AG08395 (cell line): ENCODE results near the gene RECQL5.

Experiments
- DNase-seq: peaks from one replicate; pipeline ENCODE4 v3.0.0; 2012; ENCODE audit warnings: mixed read lengths, low spot score

Gene RECQL5

DNA sequence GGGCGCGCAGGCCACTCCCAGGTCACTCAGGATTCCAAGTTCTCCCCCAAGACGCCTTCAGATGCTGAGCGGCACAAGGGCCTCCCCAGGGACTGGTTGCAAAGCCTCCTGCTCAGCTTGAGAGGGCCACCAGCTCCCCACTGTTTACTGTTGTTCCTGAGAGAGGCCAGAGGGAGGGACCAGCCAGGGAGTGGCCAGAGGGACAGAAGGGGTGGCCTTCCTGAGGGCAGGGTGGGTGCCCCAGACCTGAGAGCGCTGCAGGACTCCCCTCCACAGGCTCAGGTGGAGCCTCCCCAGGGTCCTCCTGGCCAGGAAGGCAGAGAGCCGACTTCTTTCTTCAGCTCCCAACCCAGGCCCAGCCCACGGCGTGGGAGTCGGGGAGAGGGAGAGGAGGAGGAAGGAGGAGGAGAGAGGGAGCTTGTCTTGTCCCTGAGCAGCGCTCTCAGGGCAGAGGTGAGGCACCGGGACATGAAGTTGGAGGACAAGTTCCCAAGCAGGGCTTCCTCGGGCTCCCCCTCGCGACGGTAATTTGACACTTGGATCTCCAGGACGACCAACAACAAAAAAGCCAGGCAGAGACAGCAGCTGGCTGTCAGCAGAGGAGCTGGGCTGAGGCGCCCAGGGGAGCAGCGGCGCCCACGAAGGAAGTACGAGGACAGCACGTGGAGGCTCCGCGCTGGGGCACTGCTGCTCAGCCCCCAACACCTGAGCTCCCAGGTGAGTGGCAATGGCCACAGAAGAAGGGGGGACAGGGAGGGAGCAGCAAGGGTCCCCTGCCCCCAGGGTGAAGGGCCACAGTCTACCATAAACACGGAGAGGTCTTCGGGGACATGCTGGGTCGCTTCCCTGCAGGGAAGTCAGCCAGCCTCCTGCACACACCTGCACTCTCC is 33.2 kb downstream of the RECQL5 start:
- DNase-seq: peak; percentile 96

DNA sequence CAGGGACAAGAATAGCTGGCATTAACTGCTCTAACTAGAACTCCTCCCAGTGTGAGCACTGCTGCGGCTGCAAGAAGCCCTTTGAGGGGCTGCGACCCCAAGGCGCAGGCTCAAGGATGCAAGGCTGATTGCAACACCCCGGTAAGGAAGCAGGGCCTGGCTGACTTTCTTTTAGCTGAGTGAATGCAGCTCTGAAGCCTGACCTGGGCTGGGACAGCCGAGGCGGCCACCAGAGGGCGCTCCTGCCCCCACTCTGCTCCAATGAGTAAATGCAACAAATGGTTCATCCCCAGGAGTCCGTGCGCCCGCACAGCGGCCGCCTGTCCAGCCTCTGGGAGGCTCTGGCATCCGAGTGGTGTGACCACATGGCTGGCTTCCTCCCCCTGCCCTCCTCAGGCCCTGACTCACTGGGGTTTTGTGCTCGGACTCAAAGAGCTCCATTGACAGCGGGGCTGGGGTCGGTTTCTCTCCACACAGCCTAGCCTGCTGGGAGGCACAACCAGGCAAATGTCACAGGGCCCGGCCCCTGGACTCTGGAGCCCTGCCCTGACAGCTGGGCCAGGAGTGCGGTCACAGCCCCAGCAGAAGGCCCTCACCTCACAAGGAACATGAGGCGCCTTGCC is 34.0 kb downstream of the RECQL5 start, which contains the start of gene SMIM5:
SMIM5 (plus strand) TSS at position 572 of the 623 bp plus-strand sequence. CDS start 6,768 bp downstream, outside the sequence.
- peak; percentile 96 for DNase-seq

DNA sequence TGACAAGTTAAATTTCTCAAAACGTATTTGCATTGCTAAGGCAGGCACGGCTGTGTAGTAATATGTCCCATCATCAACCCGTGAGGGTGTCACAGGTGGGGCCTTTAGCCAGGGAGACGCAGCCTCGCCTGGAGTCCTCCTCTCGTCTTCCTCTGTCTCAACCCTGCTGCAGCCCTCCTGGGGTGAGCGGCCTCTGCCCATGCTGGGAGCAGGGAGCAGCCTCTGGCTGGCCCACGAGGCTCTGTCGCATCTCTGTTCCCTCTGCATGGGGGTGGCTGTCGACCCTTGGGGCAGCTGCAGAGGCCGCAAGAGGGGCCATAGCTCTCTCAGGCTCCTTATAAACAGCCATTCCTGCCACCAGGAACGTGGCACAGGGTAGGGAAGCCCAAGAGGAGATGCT is 34.5 kb downstream of the RECQL5 start:
- no peak for DNase-seq

DNA sequence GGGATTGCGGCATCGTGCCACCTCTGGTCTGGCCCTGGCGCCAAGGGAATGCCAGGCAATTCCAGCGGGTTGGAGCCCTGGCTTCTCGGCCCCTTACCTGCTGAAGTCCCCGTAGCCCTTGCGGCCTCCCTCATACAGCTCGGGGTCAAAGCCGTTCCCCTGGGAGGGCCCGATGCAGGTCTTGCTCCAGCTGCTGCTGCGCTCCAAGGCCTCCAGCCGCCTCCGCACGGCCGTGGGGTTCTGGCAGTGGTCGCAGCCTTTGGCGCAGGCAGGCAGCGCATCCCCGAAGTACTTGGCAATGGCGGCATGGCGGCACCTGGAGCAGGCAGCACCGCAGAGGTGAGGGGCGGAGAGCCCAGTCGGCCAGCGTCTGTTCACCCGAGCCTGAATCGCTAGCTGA is 35.6 kb downstream of the RECQL5 start:
- no peak for DNase-seq

DNA sequence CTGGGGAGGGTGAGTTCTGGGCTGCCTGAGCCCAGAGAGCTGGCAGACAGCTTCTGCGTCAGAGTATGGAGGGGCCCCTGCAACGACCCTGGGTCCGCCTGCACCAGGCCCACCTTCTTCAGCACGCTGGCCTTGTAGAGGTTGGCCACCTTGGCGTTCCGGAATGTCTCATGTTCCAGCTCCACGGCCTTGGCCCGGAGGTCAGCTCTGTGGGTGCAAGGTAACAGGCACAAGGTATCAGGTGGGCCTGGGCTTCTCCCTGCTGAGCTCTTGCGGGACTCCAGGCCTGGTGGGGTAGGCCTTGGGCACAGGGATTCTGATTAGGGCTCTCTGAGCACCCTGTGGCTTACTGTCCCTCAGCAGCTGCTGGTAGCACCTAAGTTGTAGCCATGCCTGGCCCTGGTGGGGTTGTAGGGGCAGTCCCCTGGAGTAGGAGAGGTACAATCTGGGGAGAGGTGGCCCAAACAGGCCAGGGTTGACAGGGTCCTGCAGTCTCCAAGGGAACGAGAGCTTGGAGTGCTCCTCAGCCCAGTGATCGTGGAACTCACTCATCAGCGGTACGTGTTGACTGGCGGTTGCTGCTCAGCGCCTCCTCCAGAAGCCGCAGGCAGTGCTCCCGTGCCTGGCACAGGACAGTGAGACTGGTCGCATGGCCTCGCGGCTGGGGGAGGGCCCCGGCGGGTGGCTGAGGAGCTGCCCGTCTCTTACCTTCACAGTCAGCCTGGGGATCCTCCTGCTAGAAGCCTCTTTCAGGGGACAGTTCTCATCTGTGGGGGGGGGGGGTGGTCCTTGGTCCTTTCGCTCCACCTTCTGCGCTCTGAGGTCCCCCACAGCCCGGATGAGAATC is 36.7 kb downstream of the RECQL5 start:
- DNase-seq: no peak

DNA sequence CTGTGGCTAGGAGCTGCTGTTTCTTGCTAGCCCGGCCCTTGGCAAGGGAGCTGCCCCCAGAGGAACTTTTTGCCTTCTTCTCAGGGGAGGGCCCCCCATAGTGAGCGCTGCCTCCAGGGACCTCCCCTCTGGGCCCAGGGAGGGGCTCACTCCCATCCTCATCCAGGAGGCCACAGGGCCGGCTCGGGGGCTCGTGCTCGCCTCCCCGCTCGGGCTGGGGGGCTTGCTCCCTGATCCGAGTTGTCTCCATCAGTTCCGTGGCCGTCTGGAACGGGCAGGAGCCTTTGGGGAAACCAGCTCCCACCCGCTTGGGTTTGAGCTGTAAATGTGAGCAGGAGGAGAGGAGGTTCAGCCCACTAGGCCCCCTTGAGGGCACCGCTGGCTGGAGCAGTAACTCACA is 37.8 kb downstream of the RECQL5 start:
- DNase-seq: no peak

DNA sequence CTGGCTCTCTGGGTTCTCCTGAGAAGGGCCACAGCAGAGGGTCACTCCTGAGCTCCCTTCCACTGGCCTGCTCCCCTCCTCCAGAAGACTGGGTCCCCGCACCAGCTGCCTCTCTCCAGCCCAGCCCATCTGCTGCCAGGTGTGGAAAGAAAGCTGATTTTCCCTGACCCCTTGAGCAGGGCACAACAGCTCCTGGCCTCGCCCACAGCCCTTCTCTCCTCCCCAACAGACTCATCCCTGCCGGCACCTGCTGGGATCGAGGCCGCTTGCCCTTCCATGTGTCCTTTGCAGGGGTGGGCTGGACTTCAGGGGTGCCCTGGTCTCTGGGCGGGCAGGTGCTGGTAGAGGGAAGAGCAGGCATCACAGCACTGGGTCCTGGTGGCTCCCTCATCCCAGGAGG is 38.5 kb downstream of the RECQL5 start:
- DNase-seq: no peak

DNA sequence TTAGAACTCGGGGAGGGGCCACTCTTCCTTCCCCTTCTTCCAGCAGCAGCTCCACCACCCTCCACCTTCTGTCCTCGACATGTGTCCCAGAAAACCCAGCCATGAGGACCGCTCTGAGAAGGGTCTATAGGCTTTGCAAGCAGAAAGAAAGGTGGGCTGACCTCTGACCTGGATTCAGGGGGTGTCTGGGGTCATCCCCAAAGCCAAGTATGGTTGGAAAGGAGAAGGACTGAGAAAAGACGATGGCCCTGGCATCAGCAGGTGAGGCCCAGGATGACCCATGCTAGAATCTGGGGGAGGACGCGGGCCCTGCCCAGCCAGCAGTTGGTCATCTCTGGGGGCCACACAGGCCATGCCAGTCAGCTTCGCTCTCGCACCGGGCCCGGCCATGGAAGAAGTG is 39.9 kb downstream of the RECQL5 start:
- DNase-seq: no peak

DNA sequence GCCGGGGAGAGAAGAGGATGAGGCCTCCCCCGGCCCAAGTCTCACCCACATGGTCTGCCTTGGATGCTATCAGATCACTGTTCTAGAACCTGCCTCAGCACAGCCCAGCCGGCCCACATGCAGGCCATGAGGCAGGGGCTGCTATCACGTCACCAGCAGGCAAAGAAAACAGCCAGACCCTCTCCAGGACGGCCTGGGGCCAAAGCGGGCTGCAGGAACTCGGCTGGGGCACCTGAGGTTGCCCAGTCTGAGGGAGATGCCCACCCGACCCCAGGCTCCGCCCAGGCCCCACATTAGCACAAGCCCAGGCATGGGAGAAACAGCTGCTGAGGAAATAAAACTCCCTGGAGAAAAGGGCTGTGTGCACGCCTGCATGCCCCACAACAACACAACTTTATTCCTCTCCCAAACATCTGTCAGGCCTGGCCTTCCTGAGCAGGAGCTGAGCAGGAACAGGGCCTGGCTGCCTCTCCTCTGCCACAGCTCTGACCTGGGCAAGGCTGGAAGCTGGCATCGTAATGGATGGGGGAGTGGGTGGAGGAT is 40.4 kb downstream of the RECQL5 start:
- no peak for DNase-seq

DNA sequence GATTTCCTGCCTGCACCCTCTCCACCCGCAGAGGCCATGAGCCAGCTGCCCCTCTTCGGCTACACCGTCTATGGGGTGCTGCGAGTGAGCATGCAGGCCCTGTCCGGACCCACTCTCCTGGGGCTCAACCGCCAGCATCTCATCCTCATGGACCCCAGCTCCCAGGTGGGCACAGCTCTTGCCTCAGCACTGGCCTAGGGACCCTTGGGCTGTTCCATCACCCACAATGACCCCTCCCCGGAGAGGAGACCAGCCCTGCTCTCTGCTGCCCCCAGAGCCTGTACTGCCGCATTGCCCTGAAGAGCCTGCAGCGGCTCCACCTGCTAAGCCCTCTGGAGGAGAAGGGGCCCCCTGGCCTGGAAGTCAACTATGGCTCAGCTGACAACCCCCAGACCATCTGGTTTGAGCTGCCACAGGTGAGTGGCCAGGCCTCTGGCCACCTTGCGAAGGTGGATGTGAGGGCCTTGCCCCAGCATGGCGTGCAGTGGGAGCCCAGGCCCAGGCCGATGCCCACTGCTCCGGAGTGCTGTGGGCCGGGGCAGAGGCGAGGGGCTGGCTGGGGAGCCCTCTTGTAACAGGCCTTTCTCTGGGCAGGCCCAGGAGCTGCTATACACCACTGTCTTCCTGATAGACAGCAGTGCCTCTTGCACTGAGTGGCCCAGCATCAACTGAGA is 41.0 kb downstream of the RECQL5 start:
- DNase-seq: peak; percentile 48

DNA sequence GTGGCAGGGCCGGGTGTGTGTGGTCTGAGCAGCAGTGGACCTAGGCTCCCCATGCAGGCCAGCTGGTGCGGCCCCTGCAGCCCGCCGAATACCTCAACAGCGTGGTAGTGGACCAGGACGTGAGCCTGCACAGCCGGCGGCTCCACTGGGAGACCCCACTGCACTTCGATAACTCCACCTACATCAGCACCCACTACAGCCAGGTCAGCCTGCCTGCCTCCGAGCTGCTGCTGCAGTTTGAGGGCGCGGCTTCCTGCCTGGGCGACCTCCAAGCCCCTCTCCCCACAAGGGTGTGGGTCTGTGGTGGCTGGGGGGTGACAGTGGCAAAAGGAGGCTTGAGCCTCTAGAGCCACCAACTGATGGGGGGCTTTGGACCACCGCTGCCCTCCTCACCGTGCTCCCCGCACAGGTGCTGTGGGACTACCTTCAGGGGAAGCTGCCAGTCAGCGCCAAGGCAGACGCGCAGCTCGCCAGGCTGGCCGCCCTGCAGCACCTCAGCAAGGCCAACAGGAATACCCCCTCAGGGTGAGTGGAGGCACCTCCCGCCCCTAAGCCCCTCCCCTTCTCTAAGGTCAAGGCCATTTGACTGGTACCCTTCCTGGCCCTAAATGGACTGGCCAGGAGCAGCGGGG is 42.1 kb downstream of the RECQL5 start:
- no peak for DNase-seq

DNA sequence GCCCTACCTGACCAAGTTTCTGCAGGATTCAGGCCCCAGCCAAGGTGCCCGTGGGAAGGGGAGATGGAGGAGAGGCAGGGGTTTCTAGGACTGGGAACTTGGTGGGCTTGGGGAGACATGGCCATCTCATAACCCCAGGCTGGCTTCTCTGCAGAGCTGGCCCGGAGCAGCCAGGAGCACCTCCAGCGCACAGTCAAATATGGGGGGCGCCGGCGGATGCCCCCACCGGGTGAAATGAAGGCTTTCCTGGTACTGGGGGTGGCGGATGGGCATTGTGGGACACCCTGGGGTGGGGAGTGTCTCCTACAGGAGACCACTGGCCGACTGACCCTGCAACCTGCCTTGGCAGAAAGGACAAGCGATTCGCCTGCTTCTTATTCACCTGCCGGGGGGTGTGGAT is 42.9 kb downstream of the RECQL5 start:
- DNase-seq: no peak

DNA sequence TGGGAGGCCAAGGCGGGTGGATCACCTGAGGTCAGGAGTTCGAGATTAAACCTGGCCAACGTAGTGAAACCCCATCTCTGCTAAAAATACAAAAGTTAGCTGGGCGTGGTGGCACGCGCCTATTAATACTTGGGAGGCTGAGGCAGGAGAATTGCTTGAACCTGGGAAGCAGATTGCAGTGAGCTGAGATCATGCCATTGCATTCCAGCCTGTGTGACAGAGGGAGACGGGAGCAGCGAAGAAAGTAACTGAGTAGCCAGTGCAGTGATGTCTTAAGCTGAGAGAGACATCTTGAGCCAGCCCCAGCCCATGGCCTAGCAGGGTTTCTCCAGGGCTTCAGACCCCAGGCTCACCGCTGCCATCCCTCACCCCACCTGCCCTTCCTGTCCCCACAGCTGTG is 43.6 kb downstream of the RECQL5 start:
- DNase-seq: no peak

DNA sequence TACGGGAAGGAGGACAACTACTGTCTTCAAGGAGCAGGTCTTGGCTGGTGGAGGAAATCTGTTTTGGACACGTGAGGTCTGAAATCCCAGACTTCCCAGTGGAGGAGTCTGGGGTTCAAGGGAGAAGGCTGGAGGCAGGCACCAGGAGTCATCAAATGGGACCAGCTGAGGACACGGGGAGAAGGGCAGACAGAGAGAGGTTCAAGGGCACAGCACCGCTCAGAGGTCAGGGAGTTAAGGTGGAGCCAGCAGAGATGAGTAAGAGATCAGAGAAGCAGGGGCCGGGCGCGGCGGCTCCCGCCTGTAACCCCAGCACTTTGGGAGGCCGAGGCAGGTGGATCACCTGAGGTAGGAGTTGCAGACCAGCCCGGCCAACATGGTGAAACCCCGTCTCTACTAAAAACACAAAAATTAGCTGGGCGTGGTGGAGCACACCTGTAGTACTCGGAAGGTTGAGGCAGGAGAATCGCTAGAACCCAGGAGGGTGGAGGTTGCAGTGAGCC is 44.1 kb downstream of the RECQL5 start:
- DNase-seq: no peak

DNA sequence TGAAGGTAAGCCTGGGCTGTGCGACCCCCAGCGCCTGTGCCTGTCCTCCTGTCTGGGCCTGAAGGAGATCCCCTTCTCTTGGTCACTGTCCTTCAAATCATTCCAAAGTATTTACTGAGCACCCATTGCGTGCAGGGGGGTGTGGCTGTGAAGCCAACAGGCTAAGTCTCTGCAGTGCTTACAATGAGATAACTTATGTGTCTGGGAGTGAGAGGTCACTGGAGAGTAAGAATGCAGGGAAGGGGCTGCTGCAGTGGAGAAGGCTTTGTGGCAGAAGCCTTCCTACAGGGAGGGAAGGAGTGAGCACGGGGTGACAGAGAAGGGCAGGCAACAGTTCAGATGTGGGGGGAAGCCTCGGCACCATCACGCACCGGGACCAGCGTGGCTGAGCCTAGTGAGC is 44.9 kb downstream of the RECQL5 start:
- no peak for DNase-seq

DNA sequence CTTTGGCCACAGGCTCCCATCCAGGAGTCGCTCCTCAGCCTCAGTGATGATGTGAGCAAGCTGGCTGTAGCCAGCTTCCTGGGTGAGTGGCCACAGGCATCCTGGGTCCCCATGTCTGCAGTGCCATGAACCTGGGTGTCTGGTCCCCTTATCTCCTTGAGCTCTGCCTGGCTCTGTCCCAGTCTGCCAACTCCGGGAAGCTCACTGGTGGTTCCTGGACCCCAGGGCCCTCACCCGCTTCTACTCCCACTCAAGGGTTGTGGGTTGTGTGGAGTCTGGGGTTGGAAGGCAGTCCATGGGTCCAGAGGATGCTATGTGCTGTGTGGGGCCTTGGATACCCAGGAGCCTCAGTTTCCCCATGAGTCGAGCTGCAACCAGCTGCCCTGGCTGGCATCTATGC is 45.5 kb downstream of the RECQL5 start:
- DNase-seq: no peak

DNA sequence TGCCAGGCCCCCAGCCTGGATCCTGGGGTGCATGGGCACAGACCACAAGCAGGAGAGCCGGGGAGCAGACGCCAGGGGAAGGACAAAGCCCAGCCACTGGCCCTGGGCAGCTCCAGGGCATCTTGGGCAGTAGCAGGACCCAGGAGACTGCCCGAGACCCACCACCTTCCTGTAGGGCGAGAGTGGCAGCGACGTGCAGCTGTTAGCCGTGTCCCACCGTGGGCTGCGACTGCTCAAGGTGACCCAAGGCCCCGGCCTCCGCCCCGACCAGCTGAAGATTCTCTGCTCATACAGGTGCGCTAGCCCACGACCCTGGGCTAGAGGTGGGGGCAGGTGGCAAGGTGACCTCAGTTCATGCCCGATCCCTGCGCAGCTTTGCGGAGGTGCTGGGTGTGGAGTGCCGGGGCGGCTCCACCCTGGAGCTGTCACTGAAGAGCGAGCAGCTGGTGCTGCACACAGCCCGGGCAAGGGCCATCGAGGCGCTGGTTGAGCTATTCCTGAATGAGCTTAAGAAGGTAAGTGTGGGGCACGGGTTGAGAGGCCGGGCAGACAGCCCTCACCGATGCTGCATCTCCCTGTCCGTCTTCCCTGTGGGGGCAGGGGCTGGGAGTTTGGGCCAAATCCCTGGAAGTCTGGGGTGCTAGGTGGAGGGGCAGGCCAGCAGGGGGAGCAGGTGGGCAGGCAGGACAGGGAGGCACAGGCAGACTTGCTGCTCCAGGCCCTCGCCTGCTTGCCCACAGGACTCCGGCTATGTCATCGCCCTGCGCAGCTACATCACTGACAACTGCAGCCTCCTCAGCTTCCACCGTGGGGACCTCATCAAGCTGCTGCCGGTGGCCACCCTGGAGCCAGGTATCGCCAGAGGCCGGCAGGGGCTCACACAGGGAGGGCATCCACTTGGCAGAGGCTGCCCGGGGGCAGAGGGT is 47.2 kb downstream of the RECQL5 start:
- peak; percentile 40 for DNase-seq

DNA sequence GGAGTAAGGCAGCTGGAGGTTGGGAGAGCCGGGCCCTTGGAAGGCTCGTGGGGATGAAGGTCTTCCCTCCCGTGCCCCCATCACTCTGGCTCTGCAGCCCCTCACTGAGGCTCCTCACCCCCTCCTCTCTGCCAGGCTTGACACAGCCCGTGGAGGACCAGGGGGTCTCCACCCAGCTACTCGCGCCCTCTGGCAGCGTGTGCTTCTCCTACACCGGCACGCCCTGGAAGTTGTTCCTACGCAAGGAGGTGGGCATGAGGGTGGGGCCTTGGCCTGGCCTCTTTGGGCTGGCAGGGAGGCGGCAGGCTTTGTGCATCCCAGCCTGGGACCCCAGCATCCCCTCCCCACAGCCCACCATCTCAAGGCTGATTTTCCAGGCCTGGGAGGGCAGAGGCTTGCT is 49.3 kb downstream of the RECQL5 start:
- DNase-seq: no peak

DNA sequence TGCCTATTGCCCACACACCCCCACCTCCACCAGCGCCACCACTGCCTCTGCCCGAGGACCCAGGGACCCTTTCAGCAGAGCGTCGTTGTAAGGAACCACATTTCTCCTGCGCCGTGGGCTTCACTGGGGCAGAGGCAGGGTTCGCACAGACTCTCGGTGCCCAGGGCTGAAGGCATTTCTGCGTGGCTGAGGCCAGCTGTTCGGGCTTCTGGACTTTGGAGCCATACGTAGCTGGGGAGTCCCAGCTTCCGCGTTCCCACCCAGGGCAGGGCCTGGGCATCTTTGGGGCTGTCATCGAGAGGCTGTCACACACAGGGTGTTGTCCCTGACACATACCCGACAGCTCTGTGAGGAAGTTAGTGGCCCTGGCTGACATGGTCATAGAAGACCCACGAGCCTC is 49.7 kb downstream of the RECQL5 start:
- no peak for DNase-seq

DNA sequence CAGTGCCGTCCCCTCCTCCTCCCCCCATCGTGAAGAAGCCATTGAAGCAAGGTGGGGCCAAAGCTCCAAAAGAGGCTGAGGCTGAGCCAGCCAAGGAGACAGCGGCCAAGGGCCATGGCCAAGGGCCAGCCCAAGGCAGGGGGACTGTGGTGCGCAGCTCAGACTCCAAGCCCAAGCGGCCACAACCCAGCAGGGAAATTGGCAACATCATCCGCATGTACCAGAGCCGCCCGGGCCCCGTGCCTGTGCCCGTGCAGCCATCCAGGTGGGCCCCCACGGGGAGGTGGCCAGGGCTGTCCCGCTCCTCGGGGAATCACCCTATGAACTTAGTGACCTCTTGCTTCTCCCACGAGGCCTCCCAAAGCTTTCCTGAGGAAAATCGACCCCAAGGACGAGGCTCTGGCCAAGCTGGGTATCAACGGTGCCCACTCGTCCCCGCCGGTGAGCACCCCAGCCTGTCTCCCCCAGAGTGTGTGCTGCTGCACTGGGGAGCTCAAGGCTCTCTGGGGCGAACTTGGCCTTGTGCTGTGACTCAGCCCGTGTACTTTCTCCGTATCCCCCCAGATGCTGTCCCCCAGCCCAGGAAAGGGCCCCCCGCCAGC is 50.3 kb downstream of the RECQL5 start:
- no peak for DNase-seq
